Liver (tissue), 3 donors: ENCODE measurements around the gene RIMS3.

Source experiments
- CTCF ChIP-seq: fragments of 150-350 bp; IDR thresholded peaks from 2 replicates; pipeline ENCODE4 v1.5.1; 2017; ENCODE audit warnings: improper control_type of control experiment, low read depth, low read length; ENCODE audit not compliant: missing input control
- EGR1 ChIP-seq, 2 donors: IDR thresholded peaks; 2 replicates each; pipeline ENCODE4 v1.6.1; 2016 to 2018; ENCODE audit warnings: antibody characterized with exemption in 2 of 2, low read depth in 2 of 2
- JUND ChIP-seq, 2 donors: IDR thresholded peaks; 2 replicates each; pipeline ENCODE4 v1.6.1; 2016; ENCODE audit warnings: antibody characterized with exemption in 2 of 2
- MAX ChIP-seq: IDR thresholded peaks from 2 replicates; pipeline ENCODE4 v1.6.1; 2016; ENCODE audit warnings: antibody characterized with exemption
- NR2F2 ChIP-seq: IDR thresholded peaks from 2 replicates; pipeline ENCODE4 v1.6.1; 2016; ENCODE audit warnings: antibody characterized with exemption
- REST ChIP-seq: IDR thresholded peaks from 2 replicates; pipeline ENCODE4 v1.6.1; 2016; ENCODE audit warnings: antibody characterized with exemption, mild to moderate bottlenecking
- YY1 ChIP-seq: IDR thresholded peaks from 2 replicates; pipeline ENCODE4 v1.6.1; 2016; ENCODE audit warnings: antibody characterized with exemption, mild to moderate bottlenecking
- donor health status: healthy.
- donor health status: healthy.

- TF ChIP-seq CTCF (no peak), YY1 (no peak), JUND (IDR thresholded peaks at IDR 0.05) (no peak), NR2F2 (no peak), EGR1 (IDR thresholded peaks at IDR 0.05; ENCODE audit: low read depth in 2 of 2) (no peak), MAX (no peak), REST (no peak)
These were observed 47.5 kb upstream of the RIMS3 start for GRCh38 chr1:40712997-40713396.
